GM23338 (cell line): ENCODE data around the gene VOPP1. TPM values are rescaled to one million over a fixed set of nuclear protein-coding genes. Genes with fewer than 3 reads are reported as not detected.

ENCODE experiments used
- ATAC-seq: fragments of 200-7000 bp; cut with Tn5 transposase; 3 replicates; pipeline ENCODE4 v1.9.1; 2020
- DNase-seq: peaks from one replicate; pipeline ENCODE4 v3.0.0-alpha.2; 2015; ENCODE audit warnings: low spot score
- H2AFZ ChIP-seq: fragments of 200-600 bp; sonication (generic); 2 replicates; pipeline ENCODE4 v1.8.0; 2016; ENCODE audit warnings: antibody characterized with exemption, mild to moderate bottlenecking, moderate library complexity
- H3F3A ChIP-seq: fragments of 200-600 bp; sonication (generic); replicated peaks from 2 replicates; pipeline ENCODE4 v1.8.0; 2017; ENCODE audit warnings: antibody characterized with exemption, mixed run types, low read depth
- H3K27ac ChIP-seq: fragments of 200-600 bp; sonication (generic); 2 replicates; pipeline ENCODE4 v1.6.1; 2016; ENCODE audit warnings: low read depth
- H3K27me3 ChIP-seq: fragments of 200-600 bp; sonication (generic); 2 replicates; pipeline ENCODE4 v1.8.0; 2016; ENCODE audit warnings: mild to moderate bottlenecking, mixed run types, moderate library complexity; ENCODE audit not compliant: insufficient read depth
- H3K36me3 ChIP-seq: fragments of 200-600 bp; sonication (generic); 2 replicates; pipeline ENCODE4 v1.8.0; 2016; ENCODE audit warnings: mild to moderate bottlenecking; ENCODE audit not compliant: insufficient read depth
- H3K4me1 ChIP-seq: fragments of 200-600 bp; sonication (generic); 2 replicates; pipeline ENCODE4 v1.8.0; 2016; ENCODE audit warnings: mild to moderate bottlenecking, moderate library complexity; ENCODE audit not compliant: insufficient read depth
- H3K4me2 ChIP-seq: fragments of 200-600 bp; sonication (generic); 2 replicates; pipeline ENCODE4 v1.7.1; 2017; ENCODE audit warnings: mixed run types
- H3K4me3 ChIP-seq: fragments of 200-600 bp; sonication (generic); 2 replicates; pipeline ENCODE4 v1.6.1; 2016; ENCODE audit warnings: mixed run types
- H3K79me2 ChIP-seq: fragments of 200-600 bp; sonication (generic); replicated peaks from 2 replicates; pipeline ENCODE4 v1.8.0; 2017; ENCODE audit warnings: mild to moderate bottlenecking; ENCODE audit not compliant: insufficient read depth
- H3K9me2 ChIP-seq: fragments of 200-600 bp; sonication (generic); 2 replicates; pipeline ENCODE4 v1.8.0; 2017; ENCODE audit not compliant: insufficient read depth
- H4K20me1 ChIP-seq: fragments of 200-600 bp; sonication (generic); replicated peaks from 2 replicates; pipeline ENCODE4 v1.8.0; 2017; ENCODE audit warnings: mild to moderate bottlenecking; ENCODE audit not compliant: insufficient read depth
- H3K27ac Mint-ChIP-seq: 2 replicates; pipeline ENCODE4 v1.8.0; 2020; ENCODE audit warnings: inconsistent platforms, mild to moderate bottlenecking, moderate library complexity, mixed read lengths
- H3K27me3 Mint-ChIP-seq: 3 replicates; pipeline ENCODE4 v1.8.0; 2022; ENCODE audit warnings: low read depth, mild to moderate bottlenecking, moderate library complexity, mixed read lengths, inconsistent platforms; ENCODE audit not compliant: insufficient read depth, poor library complexity
- H3K36me3 Mint-ChIP-seq: 3 replicates; pipeline ENCODE4 v1.8.0; 2021; ENCODE audit warnings: low read depth, mild to moderate bottlenecking, inconsistent platforms, moderate library complexity, mixed read lengths
- H3K4me1 Mint-ChIP-seq: 3 replicates; pipeline ENCODE4 v1.8.0; 2020; ENCODE audit warnings: mild to moderate bottlenecking, inconsistent platforms, mixed read lengths
- H3K4me3 Mint-ChIP-seq: 3 replicates; pipeline ENCODE4 v1.8.0; 2021; ENCODE audit warnings: moderate library complexity, mild to moderate bottlenecking, inconsistent platforms, mixed read lengths
- H3K9me3 Mint-ChIP-seq: 3 replicates; pipeline ENCODE4 v1.8.0; 2020; ENCODE audit warnings: moderate library complexity, mild to moderate bottlenecking, inconsistent platforms, mixed read lengths
- CREB1 ChIP-seq: fragments of 250-450 bp; sonication (Bioruptor Pico); IDR thresholded peaks from 2 replicates; pipeline ENCODE4 v1.5.0; 2020; ENCODE audit warnings: low read depth, mild to moderate bottlenecking, moderate library complexity
- ETS1 ChIP-seq: IDR thresholded peaks from 2 replicates; pipeline ENCODE4 v1.6.1; 2016; ENCODE audit warnings: antibody characterized with exemption
- EZH2 ChIP-seq: fragments of 200-600 bp; sonication (generic); IDR thresholded peaks from one replicate; pipeline ENCODE4 v1.8.0; 2017; ENCODE audit warnings: antibody characterized with exemption, mild to moderate bottlenecking, low read depth; ENCODE audit not compliant: unreplicated experiment
- EZH2phosphoT487 ChIP-seq: fragments of 200-600 bp; sonication (generic); IDR thresholded peaks from one replicate; pipeline ENCODE4 v1.8.1; 2018; ENCODE audit warnings: antibody characterized with exemption; ENCODE audit not compliant: unreplicated experiment
- JUNB ChIP-seq: IDR thresholded peaks from one replicate; pipeline ENCODE4 v1.6.1; 2016; ENCODE audit warnings: antibody characterized with exemption; ENCODE audit not compliant: unreplicated experiment
- NANOG ChIP-seq: IDR thresholded peaks from 2 replicates; pipeline ENCODE4 v1.6.1; 2016; ENCODE audit warnings: antibody characterized with exemption, borderline replicate concordance
- POLR2AphosphoS5 ChIP-seq: IDR thresholded peaks from 2 replicates; pipeline ENCODE4 v1.6.1; 2016; ENCODE audit warnings: antibody characterized with exemption, low read depth
- STAT1 ChIP-seq: IDR thresholded peaks from one replicate; pipeline ENCODE4 v1.6.1; 2016; ENCODE audit warnings: antibody characterized with exemption; ENCODE audit not compliant: unreplicated experiment
- ZNF114 ChIP-seq: fragments of 250-450 bp; sonication (Bioruptor Pico); IDR thresholded peaks from 2 replicates; pipeline ENCODE4 v1.5.0; 2020; ENCODE audit warnings: mild to moderate bottlenecking, moderate library complexity
- polyA plus RNA-seq: library from polyadenylated mRNA; unstranded; fragments of >200 nt; fragmentation: Nextera tagmentation; extraction: Ambion mirVana; gene quantifications from 2 replicates; pipeline ENCODE4 v1.2.1, GENCODE V29; 2016
- total RNA-seq: library from RNA; depleted of rRNA; stranded (reverse); fragments of >200 nt; shearing (Covaris generic); gene quantifications from 2 replicates; pipeline ENCODE4 v1.2.3, GENCODE V29; 2014
- TF ChIP-seq, protein P1 (sequence below): IDR thresholded peaks from one replicate; pipeline ENCODE4 v1.6.1; 2018; ENCODE audit warnings: antibody characterized with exemption; ENCODE audit not compliant: unreplicated experiment
- TF ChIP-seq, protein P2 (sequence below): fragments of 250-450 bp; sonication (Bioruptor Pico); IDR thresholded peaks from 2 replicates; pipeline ENCODE4 v1.5.0; 2020; ENCODE audit warnings: mild to moderate bottlenecking, moderate library complexity

The VOPP1 gene
- total and polyA plus RNA-seq, 2 experiments from 2014 or later, result 28.2 to 73.7 TPM

- no peak overlapping the region for H3K4me3 Mint-ChIP-seq
- H3K4me1 ChIP-seq, result no peaks in the 10 kb centered on the region
- H3K79me2 ChIP-seq, result no peaks in the 10 kb centered on the region
- H3K27ac ChIP-seq, result no peak overlapping the region
- H3K27me3 ChIP-seq, result no peaks in the 10 kb centered on the region
- 0 out of 2 replicates have a peak, but pooled peaks cover 4% of the 10 kb centered on the region for H4K20me1 ChIP-seq
- no peak overlapping the region for H3K27ac Mint-ChIP-seq
- H3K9me3 Mint-ChIP-seq, result peaks cover 16% of the 10 kb centered on the region; the same call in 1 of the 3 replicates
- peaks cover 3% of the 10 kb centered on the region for H3K27me3 Mint-ChIP-seq
- no peaks in the 10 kb centered on the region for H3K4me1 Mint-ChIP-seq
- H2AFZ ChIP-seq, result no peak overlapping the region
- no peaks in the 10 kb centered on the region for H3K36me3 ChIP-seq
- peaks cover 8% of the 10 kb centered on the region; the same call in 2 of the 3 replicates for H3K36me3 Mint-ChIP-seq
- no peak for TF ChIP-seq POLR2AphosphoS5
- no peak for TF ChIP-seq JUNB
- no peak for TF ChIP-seq NANOG
- no peak for TF ChIP-seq ETS1
- TF ChIP-seq STAT1, result no peak
- TF ChIP-seq ZNF114 (CRISPR knock-in tag), result no peak
- no peak for TF ChIP-seq EZH2
- TF ChIP-seq EZH2phosphoT487, result no peak
- TF ChIP-seq, protein P1, sequence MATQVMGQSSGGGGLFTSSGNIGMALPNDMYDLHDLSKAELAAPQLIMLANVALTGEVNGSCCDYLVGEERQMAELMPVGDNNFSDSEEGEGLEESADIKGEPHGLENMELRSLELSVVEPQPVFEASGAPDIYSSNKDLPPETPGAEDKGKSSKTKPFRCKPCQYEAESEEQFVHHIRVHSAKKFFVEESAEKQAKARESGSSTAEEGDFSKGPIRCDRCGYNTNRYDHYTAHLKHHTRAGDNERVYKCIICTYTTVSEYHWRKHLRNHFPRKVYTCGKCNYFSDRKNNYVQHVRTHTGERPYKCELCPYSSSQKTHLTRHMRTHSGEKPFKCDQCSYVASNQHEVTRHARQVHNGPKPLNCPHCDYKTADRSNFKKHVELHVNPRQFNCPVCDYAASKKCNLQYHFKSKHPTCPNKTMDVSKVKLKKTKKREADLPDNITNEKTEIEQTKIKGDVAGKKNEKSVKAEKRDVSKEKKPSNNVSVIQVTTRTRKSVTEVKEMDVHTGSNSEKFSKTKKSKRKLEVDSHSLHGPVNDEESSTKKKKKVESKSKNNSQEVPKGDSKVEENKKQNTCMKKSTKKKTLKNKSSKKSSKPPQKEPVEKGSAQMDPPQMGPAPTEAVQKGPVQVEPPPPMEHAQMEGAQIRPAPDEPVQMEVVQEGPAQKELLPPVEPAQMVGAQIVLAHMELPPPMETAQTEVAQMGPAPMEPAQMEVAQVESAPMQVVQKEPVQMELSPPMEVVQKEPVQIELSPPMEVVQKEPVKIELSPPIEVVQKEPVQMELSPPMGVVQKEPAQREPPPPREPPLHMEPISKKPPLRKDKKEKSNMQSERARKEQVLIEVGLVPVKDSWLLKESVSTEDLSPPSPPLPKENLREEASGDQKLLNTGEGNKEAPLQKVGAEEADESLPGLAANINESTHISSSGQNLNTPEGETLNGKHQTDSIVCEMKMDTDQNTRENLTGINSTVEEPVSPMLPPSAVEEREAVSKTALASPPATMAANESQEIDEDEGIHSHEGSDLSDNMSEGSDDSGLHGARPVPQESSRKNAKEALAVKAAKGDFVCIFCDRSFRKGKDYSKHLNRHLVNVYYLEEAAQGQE, result no peak
- no peaks in the 10 kb centered on the region for H3K9me2 ChIP-seq
- no peak overlapping the region for H3K4me3 ChIP-seq
- no peak overlapping the region for H3K4me2 ChIP-seq
- no peaks in the 10 kb centered on the region for H3F3A ChIP-seq
- DNase-seq, result no peak
- ATAC-seq, result no peak
Observed at GRCh38 chr7:55452971-55453370, 119.3 kb downstream of the VOPP1 start.

DNA sequence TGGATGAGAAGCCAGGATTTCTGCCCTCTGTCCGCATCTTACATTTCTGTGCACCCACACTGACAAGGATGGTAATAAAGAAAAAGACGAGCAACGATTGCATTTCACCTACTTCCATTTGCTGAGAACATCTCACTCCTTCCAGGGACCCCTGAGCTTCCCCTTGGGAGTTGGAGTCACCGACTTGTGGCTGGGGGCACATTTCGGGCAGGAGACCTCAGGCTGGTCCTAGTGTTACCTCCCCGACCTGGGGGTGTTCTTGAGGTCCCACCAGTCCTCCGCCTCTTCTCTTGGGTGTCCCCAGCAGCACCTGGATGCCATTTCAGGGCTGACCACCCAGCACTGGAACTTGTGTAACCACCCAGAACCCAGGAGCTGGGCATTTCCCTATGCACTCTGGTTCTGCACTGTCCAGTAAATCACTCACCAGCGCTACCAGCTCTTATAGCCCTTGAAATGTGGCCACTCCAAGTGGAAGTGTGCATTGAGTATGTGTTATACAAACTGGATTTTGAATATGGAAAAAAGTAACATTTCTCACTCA lies 122.2 kb downstream of the VOPP1 start:
- no peak overlapping the region for H3K4me3 ChIP-seq
- H3K4me2 ChIP-seq, result no peak overlapping the region
- no peaks in the 10 kb centered on the region for H3K9me3 Mint-ChIP-seq
- H3K4me1 Mint-ChIP-seq, result no peaks in the 10 kb centered on the region
- DNase-seq (no peak), ATAC-seq (no peak)
- H3K4me3 Mint-ChIP-seq, result no peak overlapping the region
- 0 out of 2 replicates have a peak, but pooled peaks cover 4% of the 10 kb centered on the region for H4K20me1 ChIP-seq
- no peaks in the 10 kb centered on the region for H3K9me2 ChIP-seq
- no peaks in the 10 kb centered on the region; the same call in 2 of the 3 replicates for H3K36me3 Mint-ChIP-seq
- H2AFZ ChIP-seq, result no peak overlapping the region
- no peaks in the 10 kb centered on the region for H3K36me3 ChIP-seq
- no peaks in the 10 kb centered on the region for H3K27me3 ChIP-seq
- H3K27me3 Mint-ChIP-seq, result peaks cover 5% of the 10 kb centered on the region
- H3K27ac Mint-ChIP-seq, result no peak overlapping the region
- H3K27ac ChIP-seq, result no peak overlapping the region
- H3F3A ChIP-seq, result no peaks in the 10 kb centered on the region
- no peaks in the 10 kb centered on the region for H3K4me1 ChIP-seq
- H3K79me2 ChIP-seq, result no peaks in the 10 kb centered on the region
- TF ChIP-seq STAT1, result no peak
- TF ChIP-seq, protein P2, sequence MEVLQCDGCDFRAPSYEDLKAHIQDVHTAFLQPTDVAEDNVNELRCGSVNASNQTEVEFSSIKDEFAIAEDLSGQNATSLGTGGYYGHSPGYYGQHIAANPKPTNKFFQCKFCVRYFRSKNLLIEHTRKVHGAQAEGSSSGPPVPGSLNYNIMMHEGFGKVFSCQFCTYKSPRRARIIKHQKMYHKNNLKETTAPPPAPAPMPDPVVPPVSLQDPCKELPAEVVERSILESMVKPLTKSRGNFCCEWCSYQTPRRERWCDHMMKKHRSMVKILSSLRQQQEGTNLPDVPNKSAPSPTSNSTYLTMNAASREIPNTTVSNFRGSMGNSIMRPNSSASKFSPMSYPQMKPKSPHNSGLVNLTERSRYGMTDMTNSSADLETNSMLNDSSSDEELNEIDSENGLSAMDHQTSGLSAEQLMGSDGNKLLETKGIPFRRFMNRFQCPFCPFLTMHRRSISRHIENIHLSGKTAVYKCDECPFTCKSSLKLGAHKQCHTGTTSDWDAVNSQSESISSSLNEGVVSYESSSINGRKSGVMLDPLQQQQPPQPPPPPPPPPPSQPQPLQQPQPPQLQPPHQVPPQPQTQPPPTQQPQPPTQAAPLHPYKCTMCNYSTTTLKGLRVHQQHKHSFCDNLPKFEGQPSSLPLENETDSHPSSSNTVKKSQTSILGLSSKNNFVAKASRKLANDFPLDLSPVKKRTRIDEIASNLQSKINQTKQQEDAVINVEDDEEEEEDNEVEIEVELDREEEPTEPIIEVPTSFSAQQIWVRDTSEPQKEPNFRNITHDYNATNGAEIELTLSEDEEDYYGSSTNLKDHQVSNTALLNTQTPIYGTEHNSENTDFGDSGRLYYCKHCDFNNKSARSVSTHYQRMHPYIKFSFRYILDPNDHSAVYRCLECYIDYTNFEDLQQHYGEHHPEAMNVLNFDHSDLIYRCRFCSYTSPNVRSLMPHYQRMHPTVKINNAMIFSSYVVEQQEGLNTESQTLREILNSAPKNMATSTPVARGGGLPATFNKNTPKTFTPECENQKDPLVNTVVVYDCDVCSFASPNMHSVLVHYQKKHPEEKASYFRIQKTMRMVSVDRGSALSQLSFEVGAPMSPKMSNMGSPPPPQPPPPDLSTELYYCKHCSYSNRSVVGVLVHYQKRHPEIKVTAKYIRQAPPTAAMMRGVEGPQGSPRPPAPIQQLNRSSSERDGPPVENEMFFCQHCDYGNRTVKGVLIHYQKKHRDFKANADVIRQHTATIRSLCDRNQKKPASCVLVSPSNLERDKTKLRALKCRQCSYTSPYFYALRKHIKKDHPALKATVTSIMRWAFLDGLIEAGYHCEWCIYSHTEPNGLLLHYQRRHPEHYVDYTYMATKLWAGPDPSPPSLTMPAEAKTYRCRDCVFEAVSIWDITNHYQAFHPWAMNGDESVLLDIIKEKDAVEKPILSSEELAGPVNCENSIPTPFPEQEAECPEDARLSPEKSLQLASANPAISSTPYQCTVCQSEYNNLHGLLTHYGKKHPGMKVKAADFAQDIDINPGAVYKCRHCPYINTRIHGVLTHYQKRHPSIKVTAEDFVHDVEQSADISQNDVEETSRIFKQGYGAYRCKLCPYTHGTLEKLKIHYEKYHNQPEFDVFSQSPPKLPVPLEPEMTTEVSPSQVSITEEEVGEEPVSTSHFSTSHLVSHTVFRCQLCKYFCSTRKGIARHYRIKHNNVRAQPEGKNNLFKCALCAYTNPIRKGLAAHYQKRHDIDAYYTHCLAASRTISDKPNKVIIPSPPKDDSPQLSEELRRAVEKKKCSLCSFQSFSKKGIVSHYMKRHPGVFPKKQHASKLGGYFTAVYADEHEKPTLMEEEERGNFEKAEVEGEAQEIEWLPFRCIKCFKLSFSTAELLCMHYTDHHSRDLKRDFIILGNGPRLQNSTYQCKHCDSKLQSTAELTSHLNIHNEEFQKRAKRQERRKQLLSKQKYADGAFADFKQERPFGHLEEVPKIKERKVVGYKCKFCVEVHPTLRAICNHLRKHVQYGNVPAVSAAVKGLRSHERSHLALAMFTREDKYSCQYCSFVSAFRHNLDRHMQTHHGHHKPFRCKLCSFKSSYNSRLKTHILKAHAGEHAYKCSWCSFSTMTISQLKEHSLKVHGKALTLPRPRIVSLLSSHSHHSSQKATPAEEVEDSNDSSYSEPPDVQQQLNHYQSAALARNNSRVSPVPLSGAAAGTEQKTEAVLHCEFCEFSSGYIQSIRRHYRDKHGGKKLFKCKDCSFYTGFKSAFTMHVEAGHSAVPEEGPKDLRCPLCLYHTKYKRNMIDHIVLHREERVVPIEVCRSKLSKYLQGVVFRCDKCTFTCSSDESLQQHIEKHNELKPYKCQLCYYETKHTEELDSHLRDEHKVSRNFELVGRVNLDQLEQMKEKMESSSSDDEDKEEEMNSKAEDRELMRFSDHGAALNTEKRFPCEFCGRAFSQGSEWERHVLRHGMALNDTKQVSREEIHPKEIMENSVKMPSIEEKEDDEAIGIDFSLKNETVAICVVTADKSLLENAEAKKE (CRISPR knock-in tag), result no peak
- TF ChIP-seq EZH2, result no peak
- TF ChIP-seq POLR2AphosphoS5, result no peak
- no peak for TF ChIP-seq EZH2phosphoT487
- TF ChIP-seq CREB1 (CRISPR knock-in tag), result no peak
